Activated CD4-positive, alpha-beta T cell treated with anti-CD3 and anti-CD28 coated beads for 36 hours (primary cell): ENCODE data around the gene EHHADH. TPM values are rescaled to one million over a fixed set of nuclear protein-coding genes. Genes with fewer than 3 reads are reported as not detected.

Source experiments
- ATAC-seq: fragments of 200-7000 bp; cut with Tn5 transposase; one replicate; pipeline ENCODE4 v1.10.0; 2021; ENCODE audit warnings: mild to moderate bottlenecking, moderate library complexity
- CTCF ChIA-PET: fragments of 350-600 bp; sonication (Branson Sonifier 250); formaldehyde crosslinking; loops from one replicate; lab custom pipeline; 2021; ENCODE audit warnings: antibody characterized with exemption; lab: Charles Lee
- POLR2A ChIA-PET: fragments of 350-600 bp; sonication (Branson Sonifier 250); formaldehyde crosslinking; loops from one replicate; lab custom pipeline; 2021; ENCODE audit warnings: antibody characterized with exemption, inconsistent platforms; lab: Charles Lee
- DNase-seq: peaks from one replicate; pipeline ENCODE4 v3.0.0-alpha.2; 2020
- H3K27ac Mint-ChIP-seq: one replicate; pipeline ENCODE4 v1.8.0; 2021; ENCODE audit warnings: mixed read lengths
- H3K27me3 Mint-ChIP-seq: one replicate; pipeline ENCODE4 v1.8.0; 2021; ENCODE audit warnings: mixed read lengths
- H3K36me3 Mint-ChIP-seq: one replicate; pipeline ENCODE4 v1.8.0; 2021; ENCODE audit warnings: low read depth, mixed read lengths
- H3K4me1 Mint-ChIP-seq: one replicate; pipeline ENCODE4 v1.8.0; 2021; ENCODE audit warnings: mixed read lengths
- H3K4me3 Mint-ChIP-seq: one replicate; pipeline ENCODE4 v1.8.0; 2021; ENCODE audit warnings: mild to moderate bottlenecking, moderate library complexity, mixed read lengths
- H3K9me3 Mint-ChIP-seq: one replicate; pipeline ENCODE4 v1.8.0; 2021; ENCODE audit warnings: low read depth, mixed read lengths
- intact Hi-C, 2 experiments: fragments of 100-400 bp; cut with DNase I in 1 of 2; cut with micrococcal nuclease in 1 of 2; formaldehyde crosslinking; loops; one replicate each; pipeline versions ENCODE4 v1.14.2 to v1.15.1; 2022 to 2024; cut with DNase I, micrococcal nuclease
- total RNA-seq, 2 experiments: library from RNA; stranded (reverse); gene quantifications; one replicate each; pipeline ENCODE4 v1.2.3, GENCODE V29; 2021

EHHADH gene
- total RNA-seq, 2 experiments from 2014 or later: 2.7 to 3.3 TPM

- POLR2A ChIA-PET: no interaction called here
- no peaks in the 10 kb centered on the region for H3K4me1 Mint-ChIP-seq
- no peaks in the 10 kb centered on the region for H3K9me3 Mint-ChIP-seq
- no peak overlapping the region for H3K27ac Mint-ChIP-seq
- no peaks in the 10 kb centered on the region for H3K27me3 Mint-ChIP-seq
- H3K4me3 Mint-ChIP-seq: no peak overlapping the region
- DNase-seq (no peak), ATAC-seq (no peak)
- CTCF ChIA-PET: no interaction called here
- no peaks in the 10 kb centered on the region for H3K36me3 Mint-ChIP-seq
- intact Hi-C loops: no loop called here
These were observed 41.8 kb downstream of the EHHADH start for GRCh38 chr3:185212086-185212485.

DNA sequence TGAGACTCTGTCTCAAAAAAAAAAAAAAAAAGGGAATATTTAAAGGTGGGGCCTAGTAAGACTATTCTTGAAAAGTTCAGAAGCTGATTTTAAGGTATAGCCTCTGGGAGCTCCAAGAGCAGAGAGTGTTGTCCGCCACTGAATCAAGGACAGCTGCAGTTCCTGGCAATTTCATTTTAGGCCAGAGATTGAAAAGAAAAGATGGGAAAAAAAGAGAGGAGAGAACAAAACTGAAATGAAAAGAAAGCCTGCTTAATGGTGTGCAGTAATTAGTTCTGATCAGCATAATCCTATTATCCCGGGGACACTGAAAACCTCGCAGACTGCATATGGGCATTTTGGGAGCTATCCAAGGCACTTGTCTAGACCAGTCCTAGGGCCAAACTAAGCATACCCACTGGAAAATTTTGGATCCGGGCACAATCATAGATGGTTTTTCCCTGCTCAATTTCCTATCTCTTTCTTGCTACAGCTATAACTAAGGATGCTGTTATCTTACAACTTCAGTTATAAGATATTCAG lies 43.2 kb downstream of the EHHADH start:
- no peaks in the 10 kb centered on the region for H3K9me3 Mint-ChIP-seq
- H3K27ac Mint-ChIP-seq: no peak overlapping the region
- DNase-seq (no peak), ATAC-seq (no peak)
- H3K27me3 Mint-ChIP-seq: no peaks in the 10 kb centered on the region
- POLR2A ChIA-PET: no interaction called here
- intact Hi-C loops: no loop called here
- no peak overlapping the region for H3K4me3 Mint-ChIP-seq
- CTCF ChIA-PET: interaction anchor here (0.8 kb wide), 1 partner anchor 1407 kb away, joined by 3 read pairs; no protein-coding TSS in a partner anchor
- no peaks in the 10 kb centered on the region for H3K36me3 Mint-ChIP-seq
- H3K4me1 Mint-ChIP-seq: no peaks in the 10 kb centered on the region

GRCh38 chr3:185208823-185209222 lies 45.0 kb downstream of the EHHADH start:
- ATAC-seq: no peak
- POLR2A ChIA-PET: no interaction called here

GRCh38 chr3:185207931-185208746 lies 45.7 kb downstream of the EHHADH start:
- CTCF ChIA-PET: no interaction called here
- peak; percentile 11 for DNase-seq
- Mint-ChIP-seq H3K4me3 (no peak overlapping the region), H3K36me3 (no peaks in the 10 kb centered on the region), H3K4me1 (no peaks in the 10 kb centered on the region), H3K9me3 (no peaks in the 10 kb centered on the region), H3K27me3 (no peaks in the 10 kb centered on the region), H3K27ac (no peak overlapping the region)
- intact Hi-C loops: no loop called here
- peak; percentile 83 for ATAC-seq
- POLR2A ChIA-PET: interaction anchor here (0.6 kb wide), 1 partner anchor 208 kb away, joined by 3 read pairs; no protein-coding TSS in a partner anchor

More at GRCh38 chr3:185208823-185209222, 45.0 kb downstream of the EHHADH start:
- CTCF ChIA-PET: no interaction called here
- intact Hi-C loops: no loop called here
- Mint-ChIP-seq H3K4me3 (no peak overlapping the region), H3K4me1 (no peaks in the 10 kb centered on the region), H3K27ac (no peak overlapping the region), H3K9me3 (no peaks in the 10 kb centered on the region), H3K36me3 (no peaks in the 10 kb centered on the region), H3K27me3 (no peaks in the 10 kb centered on the region)
- no peak for DNase-seq

- ATAC-seq (no peak), DNase-seq (no peak)
- ChIA-PET POLR2A (no interaction called here), CTCF (no interaction called here)
- no peak overlapping the region for H3K4me3 Mint-ChIP-seq
- H3K27me3 Mint-ChIP-seq: no peaks in the 10 kb centered on the region
- no peaks in the 10 kb centered on the region for H3K36me3 Mint-ChIP-seq
- H3K9me3 Mint-ChIP-seq: no peaks in the 10 kb centered on the region
- H3K27ac Mint-ChIP-seq: no peak overlapping the region
- intact Hi-C loops: no loop called here
- H3K4me1 Mint-ChIP-seq: no peaks in the 10 kb centered on the region
These were observed 46.4 kb downstream of the EHHADH start for GRCh38 chr3:185207481-185207880.

- H3K4me1 Mint-ChIP-seq: no peaks in the 10 kb centered on the region
- DNase-seq (no peak), ATAC-seq (no peak)
- no peaks in the 10 kb centered on the region for H3K27me3 Mint-ChIP-seq
- ChIA-PET POLR2A (no interaction called here), CTCF (no interaction called here)
- intact Hi-C loops: no loop called here
- no peaks in the 10 kb centered on the region for H3K36me3 Mint-ChIP-seq
- no peaks in the 10 kb centered on the region for H3K9me3 Mint-ChIP-seq
- H3K4me3 Mint-ChIP-seq: no peak overlapping the region
- H3K27ac Mint-ChIP-seq: no peak overlapping the region
These were observed 48.0 kb downstream of the EHHADH start for GRCh38 chr3:185205865-185206264.

DNA sequence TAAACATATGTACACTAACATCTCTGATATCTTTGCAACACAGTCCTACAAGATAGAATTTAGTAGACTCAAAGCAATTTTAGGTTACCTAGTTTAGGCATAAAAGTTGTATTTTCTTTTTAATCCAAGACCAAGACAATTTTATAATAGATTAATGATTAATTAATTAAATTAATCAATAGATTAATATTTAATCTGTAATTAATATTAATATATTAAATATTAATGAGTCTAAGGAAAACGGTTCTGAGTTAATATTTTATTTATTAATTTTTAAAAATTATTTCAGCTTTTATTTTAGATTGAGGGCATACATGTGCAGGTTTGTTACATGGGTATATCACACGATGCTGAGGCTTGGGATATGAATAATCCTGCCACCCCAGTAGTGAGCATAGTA lies 49.0 kb downstream of the EHHADH start:
- intact Hi-C loops: no loop called here
- ATAC-seq (no peak), DNase-seq (no peak)
- POLR2A ChIA-PET: no interaction called here
- Mint-ChIP-seq H3K27ac (no peak overlapping the region), H3K9me3 (no peaks in the 10 kb centered on the region), H3K4me3 (no peak overlapping the region), H3K36me3 (no peaks in the 10 kb centered on the region), H3K4me1 (no peaks in the 10 kb centered on the region), H3K27me3 (no peaks in the 10 kb centered on the region)
- CTCF ChIA-PET: no interaction called here

DNA sequence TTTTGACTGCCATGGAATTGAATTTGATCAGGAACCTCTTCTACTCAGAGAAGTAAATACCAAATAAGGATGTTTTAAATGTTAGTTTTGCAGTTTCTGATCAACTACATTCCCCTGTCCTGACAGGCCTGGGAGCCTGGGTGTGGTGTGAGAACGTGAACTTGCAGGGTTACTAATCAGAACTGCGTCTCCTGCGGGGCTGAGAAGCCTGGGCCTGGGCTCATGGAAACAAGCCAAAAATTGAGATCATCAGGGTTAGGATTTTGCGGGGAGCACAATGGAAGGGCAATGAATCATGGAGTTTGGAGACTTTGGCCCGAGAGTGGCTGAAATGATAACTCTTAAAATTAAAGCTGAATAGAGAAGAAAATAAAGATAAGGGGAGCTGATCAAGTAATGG lies 53.2 kb downstream of the EHHADH start:
- Mint-ChIP-seq H3K36me3 (no peaks in the 10 kb centered on the region), H3K4me1 (no peaks in the 10 kb centered on the region), H3K27me3 (no peaks in the 10 kb centered on the region), H3K4me3 (no peak overlapping the region), H3K9me3 (no peaks in the 10 kb centered on the region), H3K27ac (no peak overlapping the region)
- ChIA-PET POLR2A (no interaction called here), CTCF (no interaction called here)
- DNase-seq (no peak), ATAC-seq (no peak)
- intact Hi-C loops: no loop called here

DNA sequence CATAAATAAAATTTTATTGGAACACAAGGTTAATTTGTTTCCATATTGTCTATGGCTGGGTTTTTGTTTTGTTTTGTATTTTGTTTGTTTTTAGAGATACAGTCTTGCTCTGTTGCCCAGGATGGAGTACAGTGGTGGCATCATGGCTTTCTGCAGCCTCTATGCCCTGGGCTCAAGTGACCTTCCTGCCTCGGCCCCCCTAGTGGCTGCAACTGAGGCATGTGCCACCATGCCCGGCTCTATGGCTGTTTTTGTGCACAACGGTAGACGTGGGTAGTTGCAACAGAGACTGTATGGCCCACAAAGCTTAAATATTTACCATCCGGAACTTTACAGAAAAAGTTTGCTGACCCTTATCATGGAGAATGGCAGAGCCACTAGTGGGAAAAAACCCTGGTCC lies 54.2 kb downstream of the EHHADH start:
- ChIA-PET CTCF (no interaction called here), POLR2A (no interaction called here)
- no peaks in the 10 kb centered on the region for H3K36me3 Mint-ChIP-seq
- no peak for ATAC-seq
- no peak overlapping the region for H3K4me3 Mint-ChIP-seq
- no peaks in the 10 kb centered on the region for H3K27me3 Mint-ChIP-seq
- no peak overlapping the region for H3K27ac Mint-ChIP-seq
- no peaks in the 10 kb centered on the region for H3K4me1 Mint-ChIP-seq
- DNase-seq: no peak
- H3K9me3 Mint-ChIP-seq: peaks cover 2% of the 10 kb centered on the region
- intact Hi-C loops: no loop called here

- no peak overlapping the region for H3K27ac Mint-ChIP-seq
- POLR2A ChIA-PET: no interaction called here
- no peaks in the 10 kb centered on the region for H3K27me3 Mint-ChIP-seq
- CTCF ChIA-PET: interaction anchor here (0.6 kb wide), 1 partner anchor 37 kb away, joined by 3 read pairs; no protein-coding TSS in a partner anchor
- no peaks in the 10 kb centered on the region for H3K36me3 Mint-ChIP-seq
- peaks cover 2% of the 10 kb centered on the region for H3K9me3 Mint-ChIP-seq
- H3K4me3 Mint-ChIP-seq: no peak overlapping the region
- no peaks in the 10 kb centered on the region for H3K4me1 Mint-ChIP-seq
- no peak for ATAC-seq
- intact Hi-C loops: no loop called here
- DNase-seq: no peak
These were observed 54.6 kb downstream of the EHHADH start for GRCh38 chr3:185199206-185199605.

GRCh38 chr3:185197068-185197467 lies 56.8 kb downstream of the EHHADH start:
- Mint-ChIP-seq H3K4me1 (no peaks in the 10 kb centered on the region), H3K27me3 (peaks cover 2% of the 10 kb centered on the region), H3K4me3 (no peak overlapping the region), H3K36me3 (peaks cover 2% of the 10 kb centered on the region), H3K9me3 (peaks cover 2% of the 10 kb centered on the region), H3K27ac (no peak overlapping the region)
- ATAC-seq (no peak), DNase-seq (no peak)
- ChIA-PET CTCF (no interaction called here), POLR2A (no interaction called here)
- intact Hi-C loops: no loop called here

DNA sequence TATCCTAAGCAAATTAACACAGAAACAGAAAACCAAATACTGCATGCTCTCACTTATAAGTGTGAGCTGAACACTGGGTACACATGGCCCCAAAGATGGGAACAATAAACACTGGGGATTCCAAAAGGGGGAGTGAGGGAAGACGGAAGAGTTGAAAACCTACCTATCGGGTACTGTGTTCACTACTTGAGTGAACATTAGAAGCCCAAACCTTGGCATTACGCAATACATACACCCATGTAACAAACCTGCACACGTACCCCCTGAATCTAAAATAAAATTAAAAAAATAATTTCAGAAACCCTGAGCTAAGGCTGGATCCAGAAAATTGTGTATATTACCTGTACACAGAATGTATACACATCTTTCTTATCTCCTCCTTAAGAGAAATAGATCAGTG lies 58.2 kb downstream of the EHHADH start:
- Mint-ChIP-seq H3K4me3 (no peak overlapping the region), H3K36me3 (peaks cover 2% of the 10 kb centered on the region), H3K4me1 (no peaks in the 10 kb centered on the region), H3K27me3 (peaks cover 2% of the 10 kb centered on the region), H3K27ac (no peak overlapping the region), H3K9me3 (peaks cover 2% of the 10 kb centered on the region)
- DNase-seq: no peak
- ATAC-seq: no peak
- POLR2A ChIA-PET: no interaction called here
- CTCF ChIA-PET: no interaction called here
- intact Hi-C loops: no loop called here
